LNCAP (cell line): Measurements from ENCODE around the gene SRRM5.

ENCODE experiments used
- CTCF ChIP-seq: fragments of 450-650 bp; IDR thresholded peaks from 2 replicates; pipeline ENCODE4 v1.5.1; 2017; ENCODE audit warnings: mild to moderate bottlenecking

Gene SRRM5

DNA sequence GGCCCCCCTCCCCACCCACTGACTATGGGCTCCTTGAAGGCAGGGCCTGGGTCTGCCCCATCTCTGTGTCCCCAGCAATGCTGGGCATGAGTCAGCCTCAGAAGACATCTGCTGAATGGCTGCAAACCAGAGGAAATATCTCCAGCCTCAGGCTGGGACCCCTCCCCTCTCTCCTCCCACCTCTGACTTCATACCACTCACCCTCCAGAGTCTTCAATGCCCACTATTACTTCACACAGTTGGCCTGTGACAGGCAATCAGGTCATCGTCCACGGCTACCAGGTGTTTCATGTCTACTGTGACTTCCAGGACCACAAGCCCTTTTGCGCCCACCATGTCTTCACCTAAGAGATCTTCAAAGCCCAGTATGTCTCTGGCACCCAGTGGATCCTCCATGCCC is at the start of gene SRRM5:
SRRM5 (plus strand) TSS at position 301 of the 400 bp plus-strand sequence; CDS start at position 335, 34 bp downstream.
- TF ChIP-seq CTCF: no peak

DNA sequence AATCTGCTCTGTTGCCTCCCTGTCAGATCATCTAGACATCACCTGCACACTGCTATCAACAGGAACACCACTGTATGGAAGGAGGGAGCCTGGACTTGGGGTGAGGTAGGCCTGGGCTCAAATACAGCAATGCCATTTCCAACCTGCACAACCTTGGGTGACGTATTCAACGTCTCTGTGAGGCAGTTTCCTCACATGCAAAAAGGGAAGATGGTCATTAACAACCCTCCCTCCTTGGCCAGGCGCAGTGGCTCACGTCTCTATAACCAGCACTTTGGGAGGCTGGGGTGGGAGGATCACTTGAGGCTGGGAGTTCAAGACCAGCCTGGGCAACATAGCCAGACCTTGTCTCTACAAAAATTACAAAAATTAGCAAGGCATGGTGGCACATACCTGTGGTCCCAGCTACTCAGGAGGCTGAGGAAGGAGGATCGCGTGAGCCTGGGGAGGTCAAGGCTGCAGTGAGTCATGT is 49.6 kb upstream of the SRRM5 start:
- TF ChIP-seq CTCF: no peak

- TF ChIP-seq CTCF: no peak
Measured at GRCh38 chr19:43562698-43563241, 49.1 kb upstream of the SRRM5 start.

DNA sequence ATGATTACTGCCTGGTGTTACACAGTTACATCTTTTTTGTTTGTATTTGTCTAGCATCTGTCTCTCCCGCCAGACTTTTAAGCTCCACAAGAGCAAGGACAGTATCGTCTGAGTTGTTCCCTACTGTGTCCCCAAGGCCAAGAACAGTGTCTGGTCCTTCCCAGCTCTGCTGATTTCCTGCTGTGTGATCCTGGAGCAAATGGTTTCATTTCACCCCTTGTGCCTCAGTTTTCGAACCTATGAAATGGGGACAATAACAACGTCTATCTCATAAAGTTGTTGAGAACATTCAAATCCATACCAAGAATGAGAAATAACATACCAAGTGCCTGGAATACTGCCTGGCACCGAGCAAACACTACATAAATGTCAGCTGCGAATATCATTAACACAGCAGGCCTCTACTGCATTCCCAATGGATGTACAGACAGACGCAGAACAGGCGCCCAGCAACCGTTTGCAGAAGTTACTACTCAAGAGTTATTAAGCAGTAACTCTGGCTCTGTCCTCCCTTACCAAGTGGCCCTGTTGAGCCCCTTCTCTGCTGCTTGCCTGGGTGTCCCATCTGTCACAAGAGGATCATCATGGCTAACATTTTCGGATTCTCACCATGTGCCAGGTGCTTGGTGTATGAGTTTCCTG is 48.0 kb upstream of the SRRM5 start:
- TF ChIP-seq CTCF: no peak

GRCh38 chr19:43564800-43565199 is 47.1 kb upstream of the SRRM5 start:
- TF ChIP-seq CTCF: no peak

- TF ChIP-seq CTCF: no peak
Measured at GRCh38 chr19:43569657-43570056, 42.2 kb upstream of the SRRM5 start.

GRCh38 chr19:43570174-43570791 is 41.6 kb upstream of the SRRM5 start:
- no peak for TF ChIP-seq CTCF
